HepG2 (cell line): ENCODE results near the gene PRKD2. TPM values are rescaled to one million over a fixed set of nuclear protein-coding genes. Genes with fewer than 3 reads are reported as not detected.

Experiments
- ATF1 ChIP-seq: IDR thresholded peaks from 2 replicates; pipeline ENCODE4 v1.6.1; 2016; ENCODE audit warnings: mild to moderate bottlenecking, control low read depth
- BRD4 ChIP-seq: sonication (generic); formaldehyde crosslinking; IDR thresholded peaks from 2 replicates; pipeline ENCODE4 v1.4.0; 2020; ENCODE audit warnings: missing genetic modification reagents
- FOXA3 ChIP-seq: IDR thresholded peaks from 2 replicates; pipeline ENCODE4 v1.6.1; 2016; ENCODE audit warnings: missing genetic modification reagents, missing compliant biosample characterization
- KLF13 ChIP-seq: sonication (generic); formaldehyde crosslinking; IDR thresholded peaks from 2 replicates; pipeline ENCODE4 v1.4.0; 2020; ENCODE audit warnings: mild to moderate bottlenecking, missing genetic modification reagents
- MTA3 ChIP-seq: sonication (generic); formaldehyde crosslinking; IDR thresholded peaks from 2 replicates; pipeline ENCODE4 v1.4.0; 2020; ENCODE audit warnings: missing genetic modification reagents
- MZF1 ChIP-seq: sonication (generic); formaldehyde crosslinking; IDR thresholded peaks from 2 replicates; pipeline ENCODE4 v1.8.1; 2023; ENCODE audit warnings: mild to moderate bottlenecking, missing genetic modification reagents, borderline replicate concordance
- NPAS2 ChIP-seq: sonication (generic); formaldehyde crosslinking; IDR thresholded peaks from 2 replicates; pipeline ENCODE4 v1.8.0; 2022; ENCODE audit warnings: mild to moderate bottlenecking, missing genetic modification reagents, borderline replicate concordance
- NR3C1 ChIP-seq: sonication (generic); formaldehyde crosslinking; IDR thresholded peaks from 2 replicates; pipeline ENCODE4 v1.4.0; 2020; ENCODE audit warnings: missing genetic modification reagents
- PHB2 ChIP-seq: fragments of 450-650 bp; IDR thresholded peaks from 2 replicates; pipeline ENCODE4 v1.6.1; 2018; ENCODE audit not compliant: partially characterized antibody
- PRPF4 ChIP-seq: fragments of 200-400 bp; formaldehyde crosslinking; IDR thresholded peaks from 2 replicates; pipeline ENCODE4 v1.6.1; 2016; ENCODE audit warnings: low read length, low read depth; ENCODE audit not compliant: poor library complexity, severe bottlenecking
- RFXAP ChIP-seq: sonication (generic); formaldehyde crosslinking; IDR thresholded peaks from 2 replicates; pipeline ENCODE4 v1.4.0; 2020; ENCODE audit warnings: missing genetic modification reagents, borderline replicate concordance
- THAP11 ChIP-seq: IDR thresholded peaks from 2 replicates; pipeline ENCODE4 v1.6.1; 2016; ENCODE audit warnings: missing biosample characterization, missing genetic modification reagents
- ZNF205 ChIP-seq: IDR thresholded peaks from 2 replicates; pipeline ENCODE4 v1.6.1; 2018; ENCODE audit warnings: missing biosample characterization, missing genetic modification reagents
- ZNF33B ChIP-seq: sonication (generic); formaldehyde crosslinking; IDR thresholded peaks from 2 replicates; pipeline ENCODE4 v1.5.1; 2020; ENCODE audit warnings: mild to moderate bottlenecking, missing genetic modification reagents
- polyA plus RNA-seq, 8 experiments: library from polyadenylated mRNA; depleted of rRNA in 3 of 8; stranded (reverse) in 7 of 8; unstranded in 1 of 8; fragments of >200 nt; fragmentation: Illumina TruSeq in 4 of 8; extraction: Trizol in 4 of 8; gene quantifications; 2 replicates each; pipeline versions ENCODE4 v1.2.1 to v1.2.3, GENCODE V29; 2011 to 2016; ENCODE audit warnings: low read depth in 4 of 8, missing spikeins in 1 of 8, mixed read lengths in 1 of 8; ENCODE audit not compliant: insufficient read depth in 1 of 8
- total RNA-seq, 5 experiments: library from RNA; depleted of rRNA; stranded (reverse); fragments of >200 nt; fragmentation: Illumina TruSeq; extraction: Trizol; gene quantifications; 2 replicates each; pipeline ENCODE4 v1.2.3, GENCODE V29; 2016; ENCODE audit warnings: low read depth in 1 of 5
- TF ChIP-seq, protein P1 (sequence below): sonication (generic); formaldehyde crosslinking; IDR thresholded peaks from 2 replicates; pipeline ENCODE4 v1.4.0; 2020; ENCODE audit warnings: low read depth, missing genetic modification reagents
- TF ChIP-seq, protein P2 (sequence below): sonication (generic); formaldehyde crosslinking; IDR thresholded peaks from 2 replicates; pipeline ENCODE4 v1.4.0; 2020; ENCODE audit warnings: missing genetic modification reagents
- TF ChIP-seq, protein P3 (sequence below): IDR thresholded peaks from 2 replicates; pipeline ENCODE4 v1.6.1; 2016; ENCODE audit warnings: low read depth
- TF ChIP-seq, protein P4 (sequence below): sonication (generic); formaldehyde crosslinking; IDR thresholded peaks from 2 replicates; pipeline ENCODE4 v1.5.0; 2020; ENCODE audit warnings: mild to moderate bottlenecking, missing genetic modification reagents, borderline replicate concordance
- TF ChIP-seq, protein P5 (sequence below), 2 experiments: fragments of 450-650 bp in 1 of 2; sonication (generic) in 1 of 2; formaldehyde crosslinking; IDR thresholded peaks; 2 replicates each; pipeline versions ENCODE4 v1.5.0 to v1.8.0; 2020 to 2022; ENCODE audit warnings: mild to moderate bottlenecking in 1 of 2, missing genetic modification reagents in 1 of 2
- TF ChIP-seq, protein P6 (sequence below): sonication (generic); formaldehyde crosslinking; IDR thresholded peaks from 2 replicates; pipeline ENCODE4 v1.5.0; 2020; ENCODE audit warnings: missing genetic modification reagents, mild to moderate bottlenecking, borderline replicate concordance

PRKD2 gene
- total and polyA plus RNA-seq, 2 of the 13 experiments (the other 11 are each of a cell fraction or from before 2014, with no cell fraction given), result 6.7 to 7.3 TPM

DNA sequence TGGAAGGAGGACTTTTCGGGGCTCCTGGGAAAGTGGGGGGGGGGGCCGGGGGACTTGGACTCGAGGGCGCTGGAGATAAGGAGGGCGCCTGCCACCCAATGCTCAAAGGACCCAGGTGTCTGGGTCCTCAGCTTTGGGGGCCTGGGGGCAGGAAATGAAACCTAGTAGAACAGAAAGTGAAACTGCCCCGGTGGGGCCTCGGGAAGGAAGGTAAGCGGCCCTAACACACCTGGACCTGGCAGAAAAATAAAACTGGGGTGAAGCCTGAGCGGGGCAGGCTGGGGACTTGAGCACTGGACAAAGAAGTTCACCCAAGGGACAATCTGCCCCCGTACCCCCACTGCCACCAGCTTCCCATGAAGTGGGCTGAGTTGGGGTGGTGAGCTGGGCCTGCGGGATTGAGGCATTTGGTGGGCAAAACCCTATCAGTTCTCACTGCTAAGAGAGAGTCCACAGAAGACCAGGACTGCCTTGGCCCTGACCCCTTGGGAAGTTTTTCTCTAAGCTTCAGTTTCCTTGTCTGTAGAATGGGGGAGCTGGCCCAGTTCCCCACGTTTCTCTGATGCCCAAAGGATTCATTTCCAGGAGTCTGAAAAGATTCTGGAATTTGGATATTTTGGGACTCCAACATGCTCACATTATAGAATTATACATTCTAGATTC is 2.3 kb downstream of the PRKD2 start (continued):
- TF ChIP-seq, protein P1, sequence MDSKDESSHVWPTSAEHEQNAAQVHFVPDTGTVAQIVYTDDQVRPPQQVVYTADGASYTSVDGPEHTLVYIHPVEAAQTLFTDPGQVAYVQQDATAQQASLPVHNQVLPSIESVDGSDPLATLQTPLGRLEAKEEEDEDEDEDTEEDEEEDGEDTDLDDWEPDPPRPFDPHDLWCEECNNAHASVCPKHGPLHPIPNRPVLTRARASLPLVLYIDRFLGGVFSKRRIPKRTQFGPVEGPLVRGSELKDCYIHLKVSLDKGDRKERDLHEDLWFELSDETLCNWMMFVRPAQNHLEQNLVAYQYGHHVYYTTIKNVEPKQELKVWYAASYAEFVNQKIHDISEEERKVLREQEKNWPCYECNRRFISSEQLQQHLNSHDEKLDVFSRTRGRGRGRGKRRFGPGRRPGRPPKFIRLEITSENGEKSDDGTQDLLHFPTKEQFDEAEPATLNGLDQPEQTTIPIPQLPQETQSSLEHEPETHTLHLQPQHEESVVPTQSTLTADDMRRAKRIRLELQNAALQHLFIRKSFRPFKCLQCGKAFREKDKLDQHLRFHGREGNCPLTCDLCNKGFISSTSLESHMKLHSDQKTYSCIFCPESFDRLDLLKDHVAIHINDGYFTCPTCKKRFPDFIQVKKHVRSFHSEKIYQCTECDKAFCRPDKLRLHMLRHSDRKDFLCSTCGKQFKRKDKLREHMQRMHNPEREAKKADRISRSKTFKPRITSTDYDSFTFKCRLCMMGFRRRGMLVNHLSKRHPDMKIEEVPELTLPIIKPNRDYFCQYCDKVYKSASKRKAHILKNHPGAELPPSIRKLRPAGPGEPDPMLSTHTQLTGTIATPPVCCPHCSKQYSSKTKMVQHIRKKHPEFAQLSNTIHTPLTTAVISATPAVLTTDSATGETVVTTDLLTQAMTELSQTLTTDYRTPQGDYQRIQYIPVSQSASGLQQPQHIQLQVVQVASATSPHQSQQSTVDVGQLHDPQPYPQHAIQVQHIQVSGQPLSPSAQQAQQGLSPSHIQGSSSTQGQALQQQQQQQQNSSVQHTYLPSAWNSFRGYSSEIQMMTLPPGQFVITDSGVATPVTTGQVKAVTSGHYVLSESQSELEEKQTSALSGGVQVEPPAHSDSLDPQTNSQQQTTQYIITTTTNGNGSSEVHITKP (CRISPR knock-in tag), result no peak
- TF ChIP-seq MTA3 (no peak), ZNF205 (CRISPR knock-in tag) (no peak), NPAS2 (CRISPR knock-in tag) (no peak), NR3C1 (CRISPR knock-in tag) (no peak), ATF1 (no peak), PRPF4 (no peak), ZNF33B (CRISPR knock-in tag) (no peak), BRD4 (no peak), FOXA3 (CRISPR knock-in tag) (no peak), MZF1 (CRISPR knock-in tag) (no peak), RFXAP (CRISPR knock-in tag) (no peak), THAP11 (CRISPR knock-in tag) (no peak), KLF13 (no peak), PHB2 (no peak)
- TF ChIP-seq, protein P2, sequence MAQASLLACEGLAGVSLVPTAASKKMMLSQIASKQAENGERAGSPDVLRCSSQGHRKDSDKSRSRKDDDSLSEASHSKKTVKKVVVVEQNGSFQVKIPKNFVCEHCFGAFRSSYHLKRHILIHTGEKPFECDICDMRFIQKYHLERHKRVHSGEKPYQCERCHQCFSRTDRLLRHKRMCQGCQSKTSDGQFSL (CRISPR knock-in tag), result no peak
- TF ChIP-seq, protein P3, sequence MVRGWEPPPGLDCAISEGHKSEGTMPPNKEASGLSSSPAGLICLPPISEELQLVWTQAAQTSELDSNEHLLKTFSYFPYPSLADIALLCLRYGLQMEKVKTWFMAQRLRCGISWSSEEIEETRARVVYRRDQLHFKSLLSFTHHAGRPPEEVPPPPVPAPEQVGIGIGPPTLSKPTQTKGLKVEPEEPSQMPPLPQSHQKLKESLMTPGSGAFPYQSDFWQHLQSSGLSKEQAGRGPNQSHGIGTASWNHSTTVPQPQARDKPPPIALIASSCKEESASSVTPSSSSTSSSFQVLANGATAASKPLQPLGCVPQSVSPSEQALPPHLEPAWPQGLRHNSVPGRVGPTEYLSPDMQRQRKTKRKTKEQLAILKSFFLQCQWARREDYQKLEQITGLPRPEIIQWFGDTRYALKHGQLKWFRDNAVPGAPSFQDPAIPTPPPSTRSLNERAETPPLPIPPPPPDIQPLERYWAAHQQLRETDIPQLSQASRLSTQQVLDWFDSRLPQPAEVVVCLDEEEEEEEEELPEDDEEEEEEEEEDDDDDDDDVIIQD (CRISPR knock-in tag), result no peak
- TF ChIP-seq, protein P4, sequence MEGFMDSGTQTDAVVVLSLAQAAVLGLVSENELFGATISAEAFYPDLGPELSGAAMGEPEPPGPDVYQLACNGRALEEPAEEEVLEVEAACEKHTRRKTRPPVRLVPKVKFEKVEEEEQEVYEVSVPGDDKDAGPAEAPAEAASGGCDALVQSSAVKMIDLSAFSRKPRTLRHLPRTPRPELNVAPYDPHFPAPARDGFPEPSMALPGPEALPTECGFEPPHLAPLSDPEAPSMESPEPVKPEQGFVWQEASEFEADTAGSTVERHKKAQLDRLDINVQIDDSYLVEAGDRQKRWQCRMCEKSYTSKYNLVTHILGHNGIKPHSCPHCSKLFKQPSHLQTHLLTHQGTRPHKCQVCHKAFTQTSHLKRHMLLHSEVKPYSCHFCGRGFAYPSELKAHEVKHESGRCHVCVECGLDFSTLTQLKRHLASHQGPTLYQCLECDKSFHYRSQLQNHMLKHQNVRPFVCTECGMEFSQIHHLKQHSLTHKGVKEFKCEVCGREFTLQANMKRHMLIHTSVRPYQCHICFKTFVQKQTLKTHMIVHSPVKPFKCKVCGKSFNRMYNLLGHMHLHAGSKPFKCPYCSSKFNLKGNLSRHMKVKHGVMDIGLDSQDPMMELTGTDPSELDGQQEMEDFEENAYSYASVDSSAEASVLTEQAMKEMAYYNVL (CRISPR knock-in tag), result no peak
- TF ChIP-seq, protein P5, sequence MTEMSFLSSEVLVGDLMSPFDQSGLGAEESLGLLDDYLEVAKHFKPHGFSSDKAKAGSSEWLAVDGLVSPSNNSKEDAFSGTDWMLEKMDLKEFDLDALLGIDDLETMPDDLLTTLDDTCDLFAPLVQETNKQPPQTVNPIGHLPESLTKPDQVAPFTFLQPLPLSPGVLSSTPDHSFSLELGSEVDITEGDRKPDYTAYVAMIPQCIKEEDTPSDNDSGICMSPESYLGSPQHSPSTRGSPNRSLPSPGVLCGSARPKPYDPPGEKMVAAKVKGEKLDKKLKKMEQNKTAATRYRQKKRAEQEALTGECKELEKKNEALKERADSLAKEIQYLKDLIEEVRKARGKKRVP (CRISPR knock-in tag; IDR thresholded peaks at IDR 0.05), result no peak
- TF ChIP-seq, protein P6, sequence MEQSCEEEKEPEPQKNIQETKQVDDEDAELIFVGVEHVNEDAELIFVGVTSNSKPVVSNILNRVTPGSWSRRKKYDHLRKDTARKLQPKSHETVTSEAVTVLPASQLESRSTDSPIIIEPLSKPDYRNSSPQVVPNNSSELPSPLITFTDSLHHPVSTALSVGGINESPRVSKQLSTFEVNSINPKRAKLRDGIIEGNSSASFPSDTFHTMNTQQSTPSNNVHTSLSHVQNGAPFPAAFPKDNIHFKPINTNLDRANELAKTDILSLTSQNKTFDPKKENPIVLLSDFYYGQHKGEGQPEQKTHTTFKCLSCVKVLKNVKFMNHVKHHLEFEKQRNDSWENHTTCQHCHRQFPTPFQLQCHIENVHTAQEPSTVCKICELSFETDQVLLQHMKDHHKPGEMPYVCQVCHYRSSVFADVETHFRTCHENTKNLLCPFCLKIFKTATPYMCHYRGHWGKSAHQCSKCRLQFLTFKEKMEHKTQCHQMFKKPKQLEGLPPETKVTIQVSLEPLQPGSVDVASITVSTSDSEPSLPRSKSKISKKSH (CRISPR knock-in tag), result no peak
